Prostate gland (tissue), 2 donors: ENCODE data around the gene NR1D2.

Experiments
- POLR2A ChIP-seq: fragments of 450-650 bp; IDR thresholded peaks from one replicate; pipeline ENCODE4 v1.6.1; 2016; ENCODE audit warnings: antibody characterized with exemption, mild to moderate bottlenecking
- POLR2AphosphoS5 ChIP-seq: sonication (generic); formaldehyde crosslinking; IDR thresholded peaks from one replicate; pipeline ENCODE4 v1.6.1; 2017; ENCODE audit warnings: antibody characterized with exemption
- TF ChIP-seq, protein P1 (sequence below), 4 experiments: fragments of 200-600 bp in 2 of 4; fragments of 450-650 bp in 2 of 4; sonication (generic) in 2 of 4; IDR thresholded peaks; 1 replicate in 3 of 4; 2 replicates in 1 of 4; pipeline ENCODE4 v1.5.1; 2016 to 2019; ENCODE audit warnings: antibody characterized with exemption in 4 of 4, mild to moderate bottlenecking in 2 of 4, moderate library complexity in 2 of 4

DNA sequence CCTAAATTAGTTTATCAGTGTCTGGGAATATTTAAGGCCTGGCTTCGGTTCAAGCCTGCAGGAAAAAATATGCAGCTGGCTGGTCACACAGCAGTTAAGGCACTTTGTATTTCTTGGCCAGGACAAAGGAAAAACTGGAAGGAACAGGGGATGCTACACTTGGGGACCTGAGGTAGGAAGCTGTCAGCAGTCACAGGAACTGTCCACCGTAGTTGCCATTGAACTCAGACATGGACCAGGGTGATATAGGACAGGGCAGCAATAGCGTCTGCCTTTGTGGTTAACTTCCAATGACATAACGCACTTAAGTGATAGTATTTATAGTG lies 49.1 kb downstream of the NR1D2 start:
- TF ChIP-seq, protein P1, sequence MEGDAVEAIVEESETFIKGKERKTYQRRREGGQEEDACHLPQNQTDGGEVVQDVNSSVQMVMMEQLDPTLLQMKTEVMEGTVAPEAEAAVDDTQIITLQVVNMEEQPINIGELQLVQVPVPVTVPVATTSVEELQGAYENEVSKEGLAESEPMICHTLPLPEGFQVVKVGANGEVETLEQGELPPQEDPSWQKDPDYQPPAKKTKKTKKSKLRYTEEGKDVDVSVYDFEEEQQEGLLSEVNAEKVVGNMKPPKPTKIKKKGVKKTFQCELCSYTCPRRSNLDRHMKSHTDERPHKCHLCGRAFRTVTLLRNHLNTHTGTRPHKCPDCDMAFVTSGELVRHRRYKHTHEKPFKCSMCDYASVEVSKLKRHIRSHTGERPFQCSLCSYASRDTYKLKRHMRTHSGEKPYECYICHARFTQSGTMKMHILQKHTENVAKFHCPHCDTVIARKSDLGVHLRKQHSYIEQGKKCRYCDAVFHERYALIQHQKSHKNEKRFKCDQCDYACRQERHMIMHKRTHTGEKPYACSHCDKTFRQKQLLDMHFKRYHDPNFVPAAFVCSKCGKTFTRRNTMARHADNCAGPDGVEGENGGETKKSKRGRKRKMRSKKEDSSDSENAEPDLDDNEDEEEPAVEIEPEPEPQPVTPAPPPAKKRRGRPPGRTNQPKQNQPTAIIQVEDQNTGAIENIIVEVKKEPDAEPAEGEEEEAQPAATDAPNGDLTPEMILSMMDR (IDR thresholded peaks at IDR 0.05) = no peak
- TF ChIP-seq POLR2A = no peak
- TF ChIP-seq POLR2AphosphoS5 = no peak
